Spleen (tissue), 7 donors: ENCODE results near the gene NCDN.

Source experiments
- CTCF ChIP-seq, 11 experiments: fragments of 200-600 bp in 7 of 11; fragments of 450-650 bp in 4 of 11; sonication (generic) in 4 of 11; IDR thresholded peaks in 8 of 11; conservative IDR thresholded peaks in 3 of 11; 1 replicate in 7 of 11; 2 replicates in 4 of 11; pipeline versions ENCODE4 v1.4.0 to v1.8.0; 2016 to 2021; ENCODE audit warnings: antibody characterized with exemption in 11 of 11, inconsistent platforms in 4 of 11, mild to moderate bottlenecking in 1 of 11
- POLR2A ChIP-seq, 3 donors: fragments of 450-650 bp; IDR thresholded peaks; one replicate each; pipeline ENCODE4 v1.5.1; 2017; ENCODE audit warnings: antibody characterized with exemption in 3 of 3, mild to moderate bottlenecking in 1 of 3
- POLR2AphosphoS5 ChIP-seq, 3 donors: sonication (generic); formaldehyde crosslinking; IDR thresholded peaks; one replicate each; pipeline ENCODE4 v1.5.1; 2017; ENCODE audit warnings: antibody characterized with exemption in 3 of 3
- donor health status: DM: no; HTN: no; CAD: no; lungs with moderate emphysema.
- donor health status: DM: no; HTN: no; CAD: no.
- donor health status: DM: no; HTN: no; CAD: no.

- TF ChIP-seq CTCF (IDR thresholded peaks at IDR 0.05 in 8 of 11, conservative IDR thresholded peaks at IDR 0.05 in 3 of 11) (no peak), POLR2A (IDR thresholded peaks at IDR 0.05) (no peak), POLR2AphosphoS5 (IDR thresholded peaks at IDR 0.05) (no peak)
Observed at GRCh38 chr1:35598895-35599294, 41.3 kb downstream of the NCDN start.
